Measurements from ENCODE around the gene SCAANT1.

DNA sequence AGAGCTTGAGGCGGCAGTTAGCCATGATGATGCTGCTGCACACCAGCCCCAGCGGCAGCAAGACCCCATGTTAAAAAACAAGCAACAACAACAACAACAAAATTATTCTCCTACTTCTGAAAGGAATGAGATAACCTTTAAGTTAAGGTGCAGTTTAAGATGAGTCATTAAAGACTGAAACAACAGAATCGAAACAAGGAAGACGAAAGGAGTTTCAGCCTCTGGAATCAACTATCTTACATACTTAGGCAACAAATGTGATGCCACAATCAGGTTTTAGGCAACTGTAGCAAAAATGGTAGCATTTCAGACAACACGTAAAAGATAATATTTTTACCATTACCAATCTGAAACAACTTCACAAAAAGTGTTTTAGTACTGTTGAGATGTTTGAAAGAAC, 12.2 kb downstream of the SCAANT1 start:
- TF ChIP-seq, protein P1, sequence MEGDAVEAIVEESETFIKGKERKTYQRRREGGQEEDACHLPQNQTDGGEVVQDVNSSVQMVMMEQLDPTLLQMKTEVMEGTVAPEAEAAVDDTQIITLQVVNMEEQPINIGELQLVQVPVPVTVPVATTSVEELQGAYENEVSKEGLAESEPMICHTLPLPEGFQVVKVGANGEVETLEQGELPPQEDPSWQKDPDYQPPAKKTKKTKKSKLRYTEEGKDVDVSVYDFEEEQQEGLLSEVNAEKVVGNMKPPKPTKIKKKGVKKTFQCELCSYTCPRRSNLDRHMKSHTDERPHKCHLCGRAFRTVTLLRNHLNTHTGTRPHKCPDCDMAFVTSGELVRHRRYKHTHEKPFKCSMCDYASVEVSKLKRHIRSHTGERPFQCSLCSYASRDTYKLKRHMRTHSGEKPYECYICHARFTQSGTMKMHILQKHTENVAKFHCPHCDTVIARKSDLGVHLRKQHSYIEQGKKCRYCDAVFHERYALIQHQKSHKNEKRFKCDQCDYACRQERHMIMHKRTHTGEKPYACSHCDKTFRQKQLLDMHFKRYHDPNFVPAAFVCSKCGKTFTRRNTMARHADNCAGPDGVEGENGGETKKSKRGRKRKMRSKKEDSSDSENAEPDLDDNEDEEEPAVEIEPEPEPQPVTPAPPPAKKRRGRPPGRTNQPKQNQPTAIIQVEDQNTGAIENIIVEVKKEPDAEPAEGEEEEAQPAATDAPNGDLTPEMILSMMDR (IDR thresholded peaks at IDR 0.05), result no peak
- TF ChIP-seq EP300 (IDR thresholded peaks at IDR 0.05), result no peak
- TF ChIP-seq POLR2A (IDR thresholded peaks at IDR 0.05), result no peak
